Neural crest cell (in vitro differentiated cells): ENCODE results near the gene C2. TPM values are rescaled to one million over a fixed set of nuclear protein-coding genes. Genes with fewer than 3 reads are reported as not detected.

ENCODE experiments used
- DNase-seq: peaks from one replicate; pipeline ENCODE4 v3.0.0; 2021; ENCODE audit warnings: low read depth, mixed read lengths, low spot score
- H3K27ac Mint-ChIP-seq: one replicate; pipeline ENCODE4 v1.8.0; 2021; ENCODE audit warnings: mild to moderate bottlenecking, mixed read lengths; ENCODE audit not compliant: unreplicated experiment
- H3K27me3 Mint-ChIP-seq: 2 replicates; pipeline ENCODE4 v1.8.0; 2021; ENCODE audit warnings: low read depth, mild to moderate bottlenecking, mixed read lengths
- H3K36me3 Mint-ChIP-seq: 2 replicates; pipeline ENCODE4 v1.8.0; 2021; ENCODE audit warnings: low read depth, mild to moderate bottlenecking, mixed read lengths
- H3K4me1 Mint-ChIP-seq: 2 replicates; pipeline ENCODE4 v1.8.0; 2021; ENCODE audit warnings: mixed read lengths
- H3K4me3 Mint-ChIP-seq: one replicate; pipeline ENCODE4 v1.8.0; 2021; ENCODE audit warnings: mild to moderate bottlenecking, mixed read lengths
- H3K9me3 Mint-ChIP-seq: 2 replicates; pipeline ENCODE4 v1.8.0; 2021; ENCODE audit warnings: mixed read lengths
- CTCF ChIP-seq: fragments of 200-600 bp; sonication (generic); conservative IDR thresholded peaks from 2 replicates; pipeline ENCODE4 v1.5.0; 2021; ENCODE audit warnings: antibody characterized with exemption, mild to moderate bottlenecking
- total RNA-seq: library from RNA; stranded (reverse); gene quantifications from 2 replicates; pipeline ENCODE4 v1.2.1, GENCODE V29; 2021

C2 gene
- total RNA-seq, 1 donor from 2014 or later = 0.35 TPM

GRCh38 chr6:31899882-31900722 lies 27.4 kb upstream of the C2 start:
- H3K27me3 Mint-ChIP-seq = peaks cover 6% of the 10 kb centered on the region
- H3K27ac Mint-ChIP-seq = no peak overlapping the region
- peaks cover 44% of the 10 kb centered on the region for H3K4me1 Mint-ChIP-seq
- TF ChIP-seq CTCF = no peak
- DNase-seq = no peak
- peak overlapping the region; percentile 95 for H3K4me3 Mint-ChIP-seq
- H3K36me3 Mint-ChIP-seq = no peaks in the 10 kb centered on the region
- no peaks in the 10 kb centered on the region for H3K9me3 Mint-ChIP-seq

GRCh38 chr6:31900917-31901414 lies 26.6 kb upstream of the C2 start:
- no peak for TF ChIP-seq CTCF
- Mint-ChIP-seq H3K27me3 (peaks cover 7% of the 10 kb centered on the region), H3K4me3 (peak overlapping the region; percentile 89), H3K9me3 (no peaks in the 10 kb centered on the region), H3K27ac (peak overlapping the region; percentile 27), H3K36me3 (no peaks in the 10 kb centered on the region), H3K4me1 (peaks cover 39% of the 10 kb centered on the region)
- DNase-seq = no peak

- H3K9me3 Mint-ChIP-seq = no peaks in the 10 kb centered on the region
- H3K27me3 Mint-ChIP-seq = peaks cover 13% of the 10 kb centered on the region
- H3K4me1 Mint-ChIP-seq = peaks cover 39% of the 10 kb centered on the region
- TF ChIP-seq CTCF = no peak
- peak overlapping the region; percentile 89 for H3K4me3 Mint-ChIP-seq
- no peaks in the 10 kb centered on the region for H3K36me3 Mint-ChIP-seq
- DNase-seq = no peak
- H3K27ac Mint-ChIP-seq = no peak overlapping the region
These were observed 26.0 kb upstream of the C2 start for GRCh38 chr6:31901415-31901952.

- H3K4me3 Mint-ChIP-seq = peak within 1 kb of the TSS; percentile 89
- no peaks in the 10 kb centered on the region for H3K36me3 Mint-ChIP-seq
- TF ChIP-seq CTCF = no peak
- peak within 1 kb of the TSS; percentile 43 for H3K27ac Mint-ChIP-seq
- peaks cover 14% of the 10 kb centered on the region for H3K27me3 Mint-ChIP-seq
- peak; percentile 95 for DNase-seq
- no peaks in the 10 kb centered on the region for H3K9me3 Mint-ChIP-seq
- H3K4me1 Mint-ChIP-seq = peaks cover 37% of the 10 kb centered on the region
These were observed 25.4 kb upstream of the C2 start, which contains the start of gene ZBTB12 for GRCh38 chr6:31901953-31902643. TSS of gene ZBTB12 (minus strand) at chr6:31902086. CDS start at chr6:31901305, 781 bp downstream.

- peaks cover 14% of the 10 kb centered on the region for H3K27me3 Mint-ChIP-seq
- no peak for DNase-seq
- peak overlapping the region; percentile 55 for H3K4me3 Mint-ChIP-seq
- no peak overlapping the region for H3K27ac Mint-ChIP-seq
- peaks cover 26% of the 10 kb centered on the region for H3K4me1 Mint-ChIP-seq
- no peaks in the 10 kb centered on the region for H3K36me3 Mint-ChIP-seq
- TF ChIP-seq CTCF = no peak
- no peaks in the 10 kb centered on the region for H3K9me3 Mint-ChIP-seq
These were observed 23.6 kb upstream of the C2 start for GRCh38 chr6:31903957-31904356.
